MM.1S (cell line): ENCODE data around the gene PHKA2.

ENCODE experiments used
- EZH2 ChIP-seq: fragments of 300-600 bp; sonication (generic); optimal IDR thresholded peaks from 2 replicates; pipeline ENCODE3; 2017; ENCODE audit warnings: low read depth, mild to moderate bottlenecking, antibody characterized with exemption, low read length, mixed read lengths
- TF ChIP-seq, protein P1 (sequence below): fragments of 300-600 bp; sonication (generic); IDR thresholded peaks from 2 replicates; pipeline ENCODE4 v1.5.1; 2016; ENCODE audit warnings: antibody characterized with exemption, low read length, mixed read lengths

GRCh38 chrX:18949944-18950301, 34.0 kb downstream of the PHKA2 start:
- TF ChIP-seq, protein P1, sequence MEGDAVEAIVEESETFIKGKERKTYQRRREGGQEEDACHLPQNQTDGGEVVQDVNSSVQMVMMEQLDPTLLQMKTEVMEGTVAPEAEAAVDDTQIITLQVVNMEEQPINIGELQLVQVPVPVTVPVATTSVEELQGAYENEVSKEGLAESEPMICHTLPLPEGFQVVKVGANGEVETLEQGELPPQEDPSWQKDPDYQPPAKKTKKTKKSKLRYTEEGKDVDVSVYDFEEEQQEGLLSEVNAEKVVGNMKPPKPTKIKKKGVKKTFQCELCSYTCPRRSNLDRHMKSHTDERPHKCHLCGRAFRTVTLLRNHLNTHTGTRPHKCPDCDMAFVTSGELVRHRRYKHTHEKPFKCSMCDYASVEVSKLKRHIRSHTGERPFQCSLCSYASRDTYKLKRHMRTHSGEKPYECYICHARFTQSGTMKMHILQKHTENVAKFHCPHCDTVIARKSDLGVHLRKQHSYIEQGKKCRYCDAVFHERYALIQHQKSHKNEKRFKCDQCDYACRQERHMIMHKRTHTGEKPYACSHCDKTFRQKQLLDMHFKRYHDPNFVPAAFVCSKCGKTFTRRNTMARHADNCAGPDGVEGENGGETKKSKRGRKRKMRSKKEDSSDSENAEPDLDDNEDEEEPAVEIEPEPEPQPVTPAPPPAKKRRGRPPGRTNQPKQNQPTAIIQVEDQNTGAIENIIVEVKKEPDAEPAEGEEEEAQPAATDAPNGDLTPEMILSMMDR, result no peak
- TF ChIP-seq EZH2, result no peak
